AG10803 (cell line): Measurements from ENCODE around the gene PNMA8B.
A peak's percentile ranks its signal among the peaks of the same experiment; 100 is the strongest.

Source experiments
- DNase-seq: peaks from one replicate; pipeline ENCODE4 v3.0.0; 2010; ENCODE audit warnings: low read depth
- H3K4me3 ChIP-seq: 2 replicates; pipeline ENCODE4 v1.5.1; 2011; ENCODE audit warnings: mild to moderate bottlenecking, low read length, control low read depth
- TF ChIP-seq, protein P1 (sequence below): conservative IDR thresholded peaks from 2 replicates; pipeline ENCODE4 v1.5.1; 2011; ENCODE audit warnings: mild to moderate bottlenecking, low read length, control low read depth, inconsistent platforms

PNMA8B gene

DNA sequence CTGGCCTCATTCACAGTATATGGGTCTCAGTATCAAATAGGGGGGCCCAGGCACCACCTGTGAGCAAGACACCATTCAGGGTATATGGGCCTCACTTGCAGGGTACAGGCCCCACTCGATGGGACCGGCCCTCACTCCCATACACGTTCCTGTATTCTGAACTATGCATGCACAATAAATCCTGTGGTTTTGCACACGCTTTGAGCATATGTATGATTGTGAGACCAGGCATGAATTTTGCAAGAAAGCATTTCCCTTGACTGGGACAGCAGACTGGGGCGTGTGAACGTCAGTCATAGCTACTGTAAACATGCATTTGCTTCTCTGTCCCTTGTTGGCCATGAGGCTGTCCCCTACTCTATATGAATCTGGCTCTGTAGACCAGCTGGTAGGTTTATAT is 637 bp upstream of the PNMA8B start:
- no peak for DNase-seq
- TF ChIP-seq, protein P1, sequence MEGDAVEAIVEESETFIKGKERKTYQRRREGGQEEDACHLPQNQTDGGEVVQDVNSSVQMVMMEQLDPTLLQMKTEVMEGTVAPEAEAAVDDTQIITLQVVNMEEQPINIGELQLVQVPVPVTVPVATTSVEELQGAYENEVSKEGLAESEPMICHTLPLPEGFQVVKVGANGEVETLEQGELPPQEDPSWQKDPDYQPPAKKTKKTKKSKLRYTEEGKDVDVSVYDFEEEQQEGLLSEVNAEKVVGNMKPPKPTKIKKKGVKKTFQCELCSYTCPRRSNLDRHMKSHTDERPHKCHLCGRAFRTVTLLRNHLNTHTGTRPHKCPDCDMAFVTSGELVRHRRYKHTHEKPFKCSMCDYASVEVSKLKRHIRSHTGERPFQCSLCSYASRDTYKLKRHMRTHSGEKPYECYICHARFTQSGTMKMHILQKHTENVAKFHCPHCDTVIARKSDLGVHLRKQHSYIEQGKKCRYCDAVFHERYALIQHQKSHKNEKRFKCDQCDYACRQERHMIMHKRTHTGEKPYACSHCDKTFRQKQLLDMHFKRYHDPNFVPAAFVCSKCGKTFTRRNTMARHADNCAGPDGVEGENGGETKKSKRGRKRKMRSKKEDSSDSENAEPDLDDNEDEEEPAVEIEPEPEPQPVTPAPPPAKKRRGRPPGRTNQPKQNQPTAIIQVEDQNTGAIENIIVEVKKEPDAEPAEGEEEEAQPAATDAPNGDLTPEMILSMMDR = no peak

DNA sequence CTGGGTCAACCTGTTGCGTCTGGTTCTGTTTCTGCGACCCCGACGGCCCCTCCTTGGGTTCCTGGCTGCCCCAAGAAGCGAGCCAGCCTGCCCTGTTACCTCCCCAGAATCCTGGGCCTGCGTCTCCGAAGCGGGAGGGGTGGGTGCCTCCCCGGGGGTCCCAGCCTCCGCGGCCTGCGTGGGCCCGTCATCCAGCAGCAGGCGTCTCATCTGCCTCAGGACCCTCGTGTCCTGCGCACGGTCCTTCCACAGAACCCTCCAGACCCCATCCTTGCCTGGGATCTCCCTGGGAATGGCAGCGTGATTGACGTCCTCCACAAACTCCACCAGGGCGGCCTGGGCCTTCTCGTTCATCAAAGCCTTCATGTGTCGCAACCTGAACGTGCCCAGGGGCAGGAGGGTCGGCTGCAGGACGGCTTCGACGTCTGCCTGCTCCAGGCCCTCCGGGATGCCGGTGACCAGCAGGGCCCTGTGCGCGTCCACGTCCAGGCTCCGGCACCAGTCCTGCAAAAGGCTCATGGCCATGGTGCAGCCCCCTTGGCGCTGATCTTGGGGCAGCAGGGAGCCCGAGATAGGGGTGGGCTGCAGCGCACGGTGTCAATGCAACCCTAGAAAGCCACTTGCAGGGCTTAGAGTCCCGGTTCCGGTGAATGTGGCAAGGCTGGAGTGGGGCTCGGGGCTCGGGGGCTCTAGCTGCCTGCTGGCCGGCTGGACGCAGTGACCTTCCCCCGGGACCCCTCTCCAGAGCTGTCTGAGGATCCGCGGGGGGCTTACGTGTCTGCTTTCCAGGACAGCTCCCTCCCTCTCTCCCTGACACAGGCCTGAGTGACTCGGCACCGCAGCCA is 504 bp downstream of the PNMA8B start:
- TF ChIP-seq, protein P1 = no peak
- H3K4me3 ChIP-seq = peak overlapping the region; percentile 50
- DNase-seq = no peak

More for the DNA sequence above, 637 bp upstream of the PNMA8B start:
- H3K4me3 ChIP-seq = no peak overlapping the region

DNA sequence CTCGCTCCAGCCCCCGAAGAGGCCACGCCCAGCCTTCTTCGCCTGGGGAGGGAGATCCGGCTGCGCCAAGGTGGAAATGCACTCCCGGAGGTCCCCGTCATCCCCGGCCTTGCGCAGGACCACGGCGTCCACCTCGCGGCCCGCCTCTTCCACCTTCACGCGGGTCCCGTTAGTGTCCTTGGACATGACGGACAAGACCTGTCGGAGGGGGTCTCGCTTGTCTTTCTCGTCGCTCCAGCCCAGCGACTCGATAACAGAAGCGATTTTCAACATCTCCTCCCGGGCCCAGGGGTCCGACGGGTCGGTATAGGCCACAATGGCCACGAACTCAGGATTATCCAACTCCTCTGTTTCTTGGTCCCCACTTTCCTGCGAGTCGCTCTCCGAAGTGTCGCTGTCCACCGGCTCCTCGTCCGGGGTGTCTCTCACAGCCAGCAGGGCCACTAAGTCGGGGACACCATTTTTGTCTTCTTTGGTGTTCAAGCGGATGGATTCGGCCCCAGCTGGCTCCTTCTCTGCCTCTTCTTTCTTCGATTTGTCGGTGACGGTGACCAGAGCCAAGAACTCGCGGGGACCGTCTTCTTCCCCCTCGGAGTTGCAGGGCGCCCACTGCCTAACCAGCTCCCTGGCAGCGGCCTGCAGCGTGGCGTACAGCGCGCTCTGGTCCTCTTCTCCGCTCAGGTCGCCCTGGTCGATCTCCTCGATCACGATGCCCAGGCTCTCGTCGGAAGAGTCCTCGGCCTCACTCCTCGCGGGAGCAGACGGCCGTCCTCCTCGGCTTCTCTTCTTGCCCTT is 1.3 kb downstream of the PNMA8B start:
- TF ChIP-seq, protein P1 = no peak
- H3K4me3 ChIP-seq = no peak overlapping the region
- DNase-seq = no peak

DNA sequence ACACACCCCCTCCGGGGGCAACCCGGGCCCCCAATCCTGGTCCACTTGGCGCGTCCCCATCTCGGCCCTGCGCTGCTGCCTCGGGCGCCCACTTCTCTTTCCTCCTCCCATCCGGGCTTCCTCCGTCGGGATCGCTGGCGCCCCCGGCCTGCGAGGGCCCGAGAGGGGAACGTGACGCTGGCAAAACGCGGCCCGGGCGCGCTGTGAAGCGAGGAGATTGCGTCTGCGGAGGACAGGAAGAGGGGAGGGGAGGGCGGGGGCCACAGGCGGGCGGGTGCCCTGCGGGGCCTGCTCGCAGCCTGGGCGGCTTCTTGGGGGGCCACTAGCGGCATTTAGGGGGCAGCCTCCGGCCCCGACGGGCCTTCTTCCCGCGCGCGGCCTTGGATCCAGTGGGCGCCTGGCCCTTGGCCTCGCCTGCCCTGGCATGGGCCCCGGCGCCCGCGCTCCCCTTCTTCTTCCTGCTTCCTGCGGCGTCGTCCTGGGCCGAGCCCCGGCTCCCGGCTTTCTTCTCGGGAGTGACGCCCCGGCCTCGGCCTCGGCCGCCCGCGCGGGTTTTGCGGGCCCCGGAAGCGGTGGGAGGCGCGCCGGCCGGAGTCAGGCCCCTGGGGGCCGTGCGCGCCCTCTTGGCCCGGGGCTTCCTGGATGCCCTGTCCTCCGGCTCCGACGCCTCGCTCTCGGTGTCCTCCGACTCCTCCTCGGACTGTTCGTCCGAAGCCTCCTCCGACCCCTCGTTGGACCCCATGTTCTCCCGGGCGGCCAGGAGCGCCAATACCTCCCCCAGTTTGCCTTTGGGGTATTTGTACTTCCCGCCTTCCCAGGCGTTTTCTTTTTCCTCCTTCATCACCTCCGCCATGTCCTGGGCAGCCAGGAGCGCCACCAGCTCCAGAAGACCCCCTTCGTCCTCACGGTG is 2.2 kb downstream of the PNMA8B start:
- no peak overlapping the region for H3K4me3 ChIP-seq
- TF ChIP-seq, protein P1 = no peak
- DNase-seq = no peak

DNA sequence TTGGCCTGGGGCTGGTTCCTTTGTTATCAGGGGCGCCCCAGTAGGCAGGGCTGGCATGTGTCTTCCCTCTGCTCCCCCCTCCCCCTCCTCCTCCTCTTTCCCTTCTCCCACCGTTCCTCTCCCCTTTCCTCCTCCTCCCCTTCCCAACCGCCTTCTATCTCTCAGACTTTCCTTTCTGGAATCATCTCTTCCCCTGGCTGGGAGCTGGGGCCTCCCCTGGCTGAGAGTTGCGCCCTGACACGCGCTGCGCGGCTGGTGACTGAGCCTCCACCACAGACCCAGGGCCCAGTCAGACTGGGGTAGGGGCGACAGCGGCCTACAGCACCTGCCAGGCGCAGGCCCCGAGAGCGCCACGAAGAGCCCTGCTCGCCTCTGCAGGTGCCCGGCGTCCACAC is 2.8 kb downstream of the PNMA8B start:
- no peak for DNase-seq
- TF ChIP-seq, protein P1 = no peak
- no peak overlapping the region for H3K4me3 ChIP-seq

DNA sequence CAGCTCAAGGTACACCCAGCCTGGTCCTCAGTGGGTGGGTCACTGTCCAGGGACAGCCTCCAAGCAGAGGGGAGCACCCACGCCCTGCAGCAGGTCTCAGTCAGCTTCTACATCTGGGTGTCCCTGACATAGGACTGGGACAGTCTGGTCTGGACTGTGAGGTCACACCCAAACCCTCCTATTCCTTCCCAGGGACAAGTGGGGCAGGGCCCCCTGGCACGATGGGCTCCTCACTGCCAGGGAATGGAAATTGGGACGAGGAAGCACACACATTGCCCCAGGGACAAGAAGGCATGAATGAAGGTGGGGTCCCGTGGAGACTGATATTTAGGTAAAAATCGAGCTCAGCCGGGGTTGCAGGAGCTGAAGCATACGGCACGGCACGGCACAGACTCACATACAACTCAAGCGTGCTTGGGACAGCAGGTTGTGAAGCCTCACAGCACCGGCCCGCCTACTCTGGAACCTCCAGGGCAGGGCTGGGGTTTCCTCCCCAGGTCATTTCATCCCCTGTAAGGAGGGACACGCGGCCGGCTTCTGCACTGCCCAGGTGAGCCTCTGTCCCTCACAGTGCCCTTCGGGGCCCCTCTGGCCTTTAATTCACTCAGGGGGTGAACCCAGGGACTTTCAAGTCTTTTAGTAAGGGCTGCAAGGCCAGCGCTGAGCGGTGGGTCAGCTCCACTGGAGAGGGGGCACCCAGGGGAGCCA is 3.5 kb downstream of the PNMA8B start:
- TF ChIP-seq, protein P1 = no peak
- DNase-seq = no peak
- H3K4me3 ChIP-seq = no peak overlapping the region
